GM19463 (cell line): ENCODE measurements around the gene PRKACA.

ENCODE experiments used
- ATAC-seq: cut with Tn5 transposase; IDR thresholded peaks from one replicate; pipeline ENCODE4 v1.9.1; 2021; ENCODE audit warnings: mild to moderate bottlenecking, moderate library complexity; ENCODE audit not compliant: unreplicated experiment

The PRKACA gene

DNA sequence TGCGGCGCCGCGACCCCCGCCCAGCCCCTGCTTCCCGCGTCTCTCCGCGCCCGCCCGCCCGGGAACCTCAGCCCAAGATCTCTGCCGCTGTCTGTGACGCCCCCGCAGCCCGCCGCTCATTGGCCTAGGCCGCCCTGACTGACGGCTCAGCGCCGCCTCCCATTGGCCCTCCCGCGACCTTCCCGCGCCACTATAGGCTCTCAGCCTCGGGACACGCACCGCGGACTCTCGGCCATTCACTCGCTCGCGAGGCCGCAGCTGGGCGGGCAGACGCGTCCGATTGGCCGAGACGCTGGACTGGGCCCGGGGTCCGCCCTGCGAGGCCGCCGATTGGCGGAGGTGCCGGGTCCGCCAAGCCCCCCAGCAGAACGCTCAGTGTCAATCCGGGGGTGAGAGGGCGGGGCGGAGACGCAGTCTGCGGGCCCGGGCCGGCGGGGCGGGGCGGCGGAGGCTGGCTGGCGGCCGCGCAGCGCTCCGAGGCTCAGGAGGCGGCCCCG is at the start of gene PRKACA:
Gene PRKACA (minus strand): TSS at position 95 of the 497 bp plus-strand sequence. CDS start 215 bp downstream, outside the sequence.
- peak; percentile 94 for ATAC-seq

DNA sequence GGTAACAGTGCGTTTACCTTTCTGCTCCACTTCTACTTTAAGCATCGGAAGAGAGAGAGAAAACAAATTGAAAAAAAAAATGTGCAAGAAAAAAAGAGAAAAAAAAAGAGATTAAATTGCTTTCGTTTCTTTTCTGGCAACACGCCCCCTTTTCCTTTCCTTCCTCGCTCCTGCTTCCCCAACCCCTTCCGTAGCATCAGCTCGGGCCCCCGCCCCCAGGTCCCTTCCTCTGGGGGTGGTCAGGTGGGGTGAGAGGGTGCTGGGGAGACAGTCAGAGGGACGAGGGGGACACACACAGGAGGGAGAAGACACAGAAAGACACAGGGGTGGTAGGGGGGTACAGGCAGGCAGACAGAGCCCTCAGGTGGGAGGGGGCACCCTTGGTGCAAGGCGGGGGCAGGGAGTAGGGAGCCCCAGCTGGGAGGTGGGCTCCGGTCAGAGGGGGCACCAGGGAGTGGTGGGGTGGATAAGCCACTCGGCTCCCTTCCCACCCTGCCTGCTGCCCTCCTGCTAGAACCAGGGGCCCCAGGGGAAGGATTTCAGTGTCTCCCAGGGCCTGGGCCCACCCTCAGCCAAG is 49.5 kb upstream of the PRKACA start:
- no peak for ATAC-seq

DNA sequence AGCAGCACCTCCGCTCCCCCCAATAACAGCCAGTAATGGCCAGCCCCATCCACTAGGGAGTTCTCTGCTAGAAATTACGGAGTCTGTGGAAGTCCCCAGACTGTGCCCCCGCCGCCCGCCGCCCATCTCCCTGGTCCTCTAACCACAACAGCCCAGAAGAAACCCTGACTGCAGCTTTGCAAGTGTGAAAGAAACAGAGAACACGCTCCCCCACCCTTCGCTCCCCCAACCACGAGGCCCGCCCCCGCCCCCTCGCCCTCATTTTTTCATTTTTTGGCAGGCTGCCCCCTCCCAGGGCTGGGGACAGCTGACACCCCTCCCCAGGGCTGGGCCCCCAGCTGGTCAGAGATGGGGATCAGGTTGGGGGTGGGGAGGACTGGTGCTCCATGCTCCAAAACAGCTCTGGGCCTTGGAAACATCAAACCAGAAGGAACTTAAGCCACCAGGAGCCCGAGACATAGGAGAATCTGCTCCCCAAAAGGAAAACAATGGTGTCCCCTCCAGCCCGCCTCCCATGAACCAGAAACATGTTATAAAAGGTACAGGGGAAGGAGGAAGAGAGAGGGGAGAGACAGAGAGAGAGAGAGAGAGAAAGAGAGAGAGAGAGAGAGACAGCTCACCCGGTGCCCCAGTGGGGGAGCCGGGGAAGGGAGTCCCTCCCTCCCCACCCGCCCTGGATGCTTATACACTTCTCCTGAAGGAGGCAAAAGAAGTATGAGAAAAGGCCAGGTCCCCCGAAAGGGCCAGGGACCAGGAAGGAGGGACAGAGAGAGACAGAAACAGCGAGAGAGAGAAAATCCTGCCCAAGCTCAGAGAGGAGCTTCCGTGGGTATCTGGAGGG is 48.6 kb upstream of the PRKACA start:
- ATAC-seq: no peak

DNA sequence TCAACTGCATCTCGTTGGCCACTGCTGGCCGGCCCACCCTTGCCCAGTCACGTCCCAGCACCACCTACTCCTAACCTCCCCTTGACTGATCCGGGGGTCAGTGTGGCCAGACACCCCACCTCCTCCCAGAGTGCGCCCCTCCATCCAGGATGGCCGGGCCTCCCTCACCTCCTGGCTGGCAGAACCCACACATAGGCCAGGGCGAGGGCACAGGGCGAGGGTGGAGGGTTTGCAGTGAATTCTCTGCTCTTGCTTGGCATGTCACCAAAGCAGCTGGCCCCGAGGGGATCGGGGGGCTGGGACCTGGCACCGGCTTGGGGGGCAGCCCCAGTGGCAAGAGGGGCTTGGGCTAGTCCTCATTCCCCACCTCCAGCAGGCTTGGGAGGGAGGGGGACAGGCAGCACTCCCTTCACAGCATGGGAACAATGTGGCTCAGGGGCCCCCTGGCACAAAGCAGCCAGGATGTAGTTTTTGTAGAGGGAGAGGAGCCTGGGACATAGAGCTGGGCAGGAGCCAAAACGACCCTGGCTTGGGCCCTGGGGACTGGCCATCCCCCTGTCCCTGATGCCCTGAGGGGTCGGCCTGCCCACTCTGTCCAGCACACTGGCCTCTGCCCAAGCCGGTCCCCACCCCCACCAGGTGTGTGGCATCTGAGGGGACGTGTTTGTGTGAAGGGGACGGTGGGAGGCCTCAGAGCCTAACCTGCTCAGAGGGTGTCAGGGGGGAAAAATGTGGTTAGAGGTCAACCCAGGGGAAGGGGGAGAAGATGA is 47.3 kb upstream of the PRKACA start:
- ATAC-seq: no peak

DNA sequence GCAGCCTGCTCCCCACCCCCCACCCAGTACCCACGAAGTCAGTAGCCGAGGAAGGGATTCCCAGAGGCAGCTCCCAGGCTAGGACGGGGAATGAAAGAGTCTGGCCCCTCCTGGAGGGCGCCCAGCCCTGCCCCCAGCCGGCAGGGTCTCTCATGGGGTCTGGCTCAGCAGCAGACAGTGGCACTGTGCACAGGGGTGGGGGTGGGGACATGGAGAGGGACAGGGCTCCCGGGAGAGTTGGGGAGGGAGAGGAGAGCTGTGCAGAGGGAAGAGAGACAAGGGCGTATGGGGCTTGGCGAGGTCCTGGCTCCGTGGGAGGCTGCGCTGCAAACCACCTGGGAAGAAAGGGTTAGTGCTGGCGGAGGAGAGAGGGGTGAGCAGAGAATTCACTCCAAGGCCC is 46.5 kb upstream of the PRKACA start:
- ATAC-seq: no peak

DNA sequence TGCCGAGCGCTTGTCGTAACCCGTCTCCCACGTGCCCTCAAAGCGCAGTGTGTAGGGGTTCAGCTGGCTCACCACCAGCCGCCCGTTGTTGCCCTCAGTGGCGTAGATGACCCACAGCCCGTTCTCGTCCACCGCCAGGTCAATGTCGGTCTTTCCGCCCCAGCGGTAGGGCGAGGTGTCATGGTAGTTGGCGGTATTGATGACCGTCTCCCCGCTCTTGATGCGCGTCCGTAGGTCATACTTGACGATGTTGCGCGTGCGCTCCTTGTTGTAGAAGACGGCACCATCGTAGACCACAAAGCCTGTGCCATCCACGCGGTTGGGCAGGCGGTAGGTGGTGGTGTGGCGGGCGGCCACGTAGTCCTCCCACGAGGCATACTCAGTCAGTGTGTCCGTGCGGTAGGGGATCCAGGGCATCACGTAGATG is 45.3 kb upstream of the PRKACA start:
- no peak for ATAC-seq

DNA sequence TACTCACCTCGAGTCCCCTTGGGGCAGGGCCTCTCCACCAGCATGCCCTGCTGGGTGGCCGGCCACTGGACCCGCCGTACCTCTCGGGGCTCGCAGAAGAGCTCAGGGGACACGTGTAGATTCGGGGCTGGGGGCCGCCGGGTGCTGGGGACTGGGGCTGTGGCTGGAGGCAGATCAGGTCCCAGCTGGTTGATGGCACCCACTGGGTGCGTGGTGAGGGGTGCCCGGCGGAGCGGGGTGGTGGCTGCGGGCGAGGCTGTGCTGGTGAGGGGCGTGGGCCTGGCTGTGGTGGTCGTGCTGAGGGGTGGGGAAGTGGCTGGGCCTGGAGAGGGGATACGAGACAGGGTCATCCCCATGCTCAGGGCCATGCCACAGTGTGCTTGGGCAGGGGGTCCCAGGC is 43.7 kb upstream of the PRKACA start:
- no peak for ATAC-seq

DNA sequence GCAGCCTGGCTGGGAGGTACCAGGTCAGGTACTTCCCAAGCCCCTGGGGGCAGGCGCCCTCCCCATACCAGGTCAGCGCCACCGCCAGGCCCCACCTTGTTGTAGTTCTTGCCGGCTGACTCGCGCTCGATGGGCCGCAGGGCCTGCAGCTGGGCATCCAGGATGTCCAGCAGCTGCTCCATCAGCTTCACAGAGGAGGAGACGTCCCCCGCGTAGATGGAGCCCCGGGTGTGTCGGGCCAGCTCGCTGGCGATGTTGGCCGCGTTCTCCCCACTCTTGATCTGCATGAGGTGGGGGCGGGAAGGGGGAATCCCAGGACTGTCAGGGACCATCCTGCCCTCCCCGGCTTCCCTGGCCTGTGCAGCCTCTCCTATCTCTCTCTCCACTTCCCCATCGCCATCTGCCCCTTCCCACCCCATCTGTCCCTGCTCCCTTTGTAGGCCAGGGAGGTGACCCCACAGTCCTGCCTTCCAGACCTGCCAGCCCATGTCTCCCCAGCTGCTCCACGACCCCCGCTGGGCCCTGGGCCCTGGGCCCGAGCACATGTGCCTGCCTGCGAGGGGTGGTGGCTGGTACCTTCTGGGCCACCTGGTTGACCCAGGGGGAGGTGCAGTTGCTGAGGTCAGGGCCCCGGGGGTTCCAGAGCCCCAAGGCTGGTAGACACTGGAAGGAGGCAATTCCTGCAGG is 42.6 kb upstream of the PRKACA start:
- ATAC-seq: no peak

DNA sequence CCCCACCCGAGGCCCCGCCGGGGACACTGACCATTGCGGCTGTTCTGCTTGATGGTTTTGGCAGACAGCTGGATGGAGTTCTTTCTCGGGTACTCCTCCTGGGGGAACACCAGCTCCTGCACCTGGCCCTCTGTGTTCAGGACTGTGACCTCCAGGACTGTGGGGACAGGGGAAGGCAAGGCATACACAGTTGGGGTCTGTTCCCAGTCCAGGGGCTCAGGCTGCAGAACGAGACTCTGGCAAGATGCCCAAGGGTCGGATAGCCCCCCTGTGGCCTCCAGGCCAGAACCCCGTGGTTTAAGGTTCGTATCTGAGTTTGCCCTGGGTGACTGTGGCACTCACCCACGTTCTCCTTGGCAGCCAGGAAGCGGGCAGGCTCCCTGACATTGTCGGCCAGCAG is 41.5 kb upstream of the PRKACA start:
- no peak for ATAC-seq

DNA sequence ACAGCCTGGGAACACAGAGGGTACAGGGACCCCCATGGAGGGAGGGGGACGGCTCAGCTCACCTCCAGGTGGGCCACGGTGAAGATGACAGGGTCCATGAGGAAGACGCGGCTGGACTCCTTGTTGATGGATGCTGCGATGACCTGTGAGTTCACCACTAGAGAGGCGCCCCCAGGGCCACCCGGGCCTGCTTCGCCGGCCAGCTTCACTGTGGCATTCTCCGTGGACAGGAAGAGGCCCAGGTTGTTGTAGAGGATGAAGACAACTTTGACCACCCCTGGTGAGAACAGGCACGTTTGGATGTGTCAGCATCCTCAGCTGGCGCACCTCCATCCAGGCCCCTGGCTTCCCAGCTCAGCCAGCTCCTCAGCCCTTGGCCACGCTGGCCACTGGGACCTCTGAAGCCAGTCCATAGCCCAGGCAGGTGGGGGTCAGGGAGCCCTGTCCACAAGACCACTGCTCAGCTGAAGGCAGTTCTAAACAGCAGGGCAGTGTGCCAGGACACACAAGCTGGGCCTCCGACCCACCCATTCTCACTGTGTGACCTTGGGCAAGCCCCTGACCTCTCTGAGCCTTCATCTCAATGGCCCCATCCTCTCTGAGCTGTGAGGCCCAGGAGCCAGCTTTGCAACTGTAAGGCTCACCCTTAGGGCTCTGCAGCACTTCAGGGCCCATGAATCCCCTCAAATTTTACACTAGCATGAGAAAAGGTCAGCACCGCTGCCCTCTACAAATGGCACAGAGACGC is 40.9 kb upstream of the PRKACA start:
- no peak for ATAC-seq

DNA sequence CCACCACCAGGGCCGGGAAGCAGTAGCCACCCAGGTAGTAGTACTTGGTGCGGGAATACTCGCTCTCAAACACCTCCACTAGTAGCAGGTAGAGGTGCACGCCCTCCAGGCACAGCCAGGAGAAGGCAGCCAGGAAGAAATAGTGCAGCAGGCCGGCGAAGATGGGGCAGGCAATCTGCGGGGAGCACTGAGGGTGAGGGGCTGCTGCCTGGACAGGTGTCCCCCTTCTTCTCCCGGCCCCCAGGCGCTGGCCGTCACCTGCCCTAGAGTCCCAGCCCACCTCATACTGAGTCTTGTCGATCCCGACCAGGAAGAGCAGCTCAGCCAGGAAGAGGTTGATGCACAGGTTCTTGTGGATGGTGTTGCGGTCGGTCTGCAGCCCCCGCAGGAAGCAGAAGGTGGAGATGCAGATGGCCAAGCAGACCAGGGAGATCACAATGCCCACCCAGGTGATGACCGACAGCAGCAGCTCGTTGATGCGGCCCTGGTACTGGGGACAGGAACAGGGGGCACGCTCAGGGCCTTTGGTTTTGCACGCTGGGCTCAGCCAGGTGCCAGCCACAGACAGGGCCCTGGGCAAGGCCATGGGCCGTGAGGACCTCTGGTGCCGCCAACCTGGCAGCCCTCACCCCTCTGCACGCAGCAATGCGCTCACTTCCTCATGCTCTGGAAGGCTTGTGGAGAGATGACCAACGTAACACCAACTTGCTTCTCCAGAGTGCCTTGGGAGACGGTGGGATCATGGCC is 39.6 kb upstream of the PRKACA start:
- ATAC-seq: no peak

DNA sequence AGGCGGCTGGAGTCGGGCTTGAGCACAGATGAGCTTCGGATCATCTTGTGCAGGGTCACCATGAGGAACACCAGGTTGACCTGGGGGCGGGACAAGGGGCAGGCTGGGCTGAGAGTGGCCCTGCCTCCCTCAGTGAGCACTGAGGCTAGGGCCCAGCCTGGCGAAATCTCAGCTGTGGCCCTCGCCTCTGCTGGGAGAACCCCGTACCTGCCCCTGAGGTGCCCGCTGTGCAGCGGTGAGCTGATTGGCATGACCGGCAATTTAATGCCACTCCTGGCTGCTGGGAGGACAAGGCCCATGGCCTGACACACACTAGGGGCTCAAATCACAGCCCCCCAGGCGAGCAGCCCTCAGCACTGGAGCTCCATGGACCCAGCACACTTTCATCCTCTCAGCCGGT is 38.6 kb upstream of the PRKACA start:
- ATAC-seq: no peak

DNA sequence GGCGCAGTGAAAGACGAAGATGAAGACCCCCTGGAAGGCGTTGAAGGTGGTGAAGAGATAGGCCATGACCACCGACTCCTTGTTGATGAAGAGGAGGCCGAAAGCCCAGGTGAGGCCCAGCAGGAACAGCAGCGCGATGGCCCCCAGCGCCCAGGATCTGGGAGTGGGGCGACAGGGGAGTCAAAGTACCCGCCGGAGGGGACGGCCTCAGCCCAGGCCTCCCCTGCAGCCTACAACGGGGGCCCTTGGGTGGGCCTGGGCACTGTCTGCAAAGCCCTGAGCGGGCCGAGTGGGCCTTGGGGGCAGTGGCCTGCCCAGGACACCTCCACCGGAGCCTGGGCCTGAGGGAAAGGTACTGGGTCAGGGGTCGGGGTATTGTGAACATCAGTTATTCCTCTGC is 37.8 kb upstream of the PRKACA start:
- no peak for ATAC-seq

DNA sequence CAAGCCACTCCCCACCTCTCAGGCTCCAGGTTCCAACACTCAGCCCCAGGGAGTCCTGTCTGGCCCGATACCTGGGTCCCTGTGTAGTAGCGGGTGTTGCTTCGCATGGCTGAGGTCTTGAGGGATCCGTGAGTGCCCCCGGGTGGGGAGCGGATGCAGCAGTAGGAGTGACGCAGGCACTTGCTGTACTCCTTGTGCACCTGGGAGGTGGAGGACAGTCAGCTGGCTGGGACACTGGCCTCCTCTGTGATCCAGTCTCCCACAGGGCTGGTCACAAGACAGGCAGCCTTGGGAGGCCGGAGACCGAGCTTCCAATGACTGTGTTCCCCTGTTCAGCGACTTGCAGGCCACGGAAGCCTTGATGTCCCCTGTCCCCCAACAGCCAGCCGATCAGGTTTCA is 35.2 kb upstream of the PRKACA start:
- no peak for ATAC-seq

DNA sequence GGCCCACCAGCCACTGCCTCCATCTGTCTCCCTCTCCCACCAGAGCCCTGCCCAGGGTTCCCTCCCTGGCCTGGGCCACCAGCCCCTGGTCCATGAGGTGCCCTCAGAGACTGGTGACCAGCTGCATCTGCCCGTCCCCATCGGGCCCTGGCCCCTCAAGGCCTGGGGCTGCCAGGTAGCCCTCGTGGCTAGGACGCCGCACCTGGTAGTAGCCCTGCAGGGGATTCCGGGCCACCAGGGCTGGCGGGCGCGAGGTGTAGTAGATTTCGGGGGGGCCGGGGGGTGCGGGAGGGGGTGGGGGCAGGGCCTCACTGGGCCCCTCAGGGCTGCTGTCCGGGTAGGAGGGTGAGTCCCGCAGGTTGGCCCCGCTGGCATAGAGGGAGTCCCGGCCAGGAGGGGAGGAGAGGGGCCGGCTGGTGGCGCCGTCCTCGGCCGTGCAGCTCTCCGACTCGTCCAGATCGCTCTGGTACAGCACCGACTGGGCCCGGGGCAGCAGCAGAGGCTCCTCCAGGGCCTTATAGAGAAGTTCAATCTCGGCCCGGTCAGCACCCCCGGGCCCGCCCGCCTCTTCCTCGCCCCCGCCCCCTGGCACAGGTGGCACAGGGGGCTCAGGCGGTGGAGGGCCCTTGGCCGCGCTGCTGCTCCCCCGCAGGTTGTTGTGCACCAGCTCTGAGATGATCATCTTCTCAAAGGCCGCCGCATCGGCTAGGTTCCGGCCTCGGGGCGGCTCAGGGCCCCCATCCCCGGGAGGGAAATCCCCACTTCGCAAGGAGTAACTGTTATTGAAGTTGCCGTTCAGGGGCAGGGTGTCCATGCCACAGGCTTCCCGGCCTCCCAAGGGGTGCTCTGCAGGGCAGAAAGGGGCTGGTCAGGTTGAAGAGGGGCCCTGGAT is 33.5 kb upstream of the PRKACA start:
- no peak for ATAC-seq

DNA sequence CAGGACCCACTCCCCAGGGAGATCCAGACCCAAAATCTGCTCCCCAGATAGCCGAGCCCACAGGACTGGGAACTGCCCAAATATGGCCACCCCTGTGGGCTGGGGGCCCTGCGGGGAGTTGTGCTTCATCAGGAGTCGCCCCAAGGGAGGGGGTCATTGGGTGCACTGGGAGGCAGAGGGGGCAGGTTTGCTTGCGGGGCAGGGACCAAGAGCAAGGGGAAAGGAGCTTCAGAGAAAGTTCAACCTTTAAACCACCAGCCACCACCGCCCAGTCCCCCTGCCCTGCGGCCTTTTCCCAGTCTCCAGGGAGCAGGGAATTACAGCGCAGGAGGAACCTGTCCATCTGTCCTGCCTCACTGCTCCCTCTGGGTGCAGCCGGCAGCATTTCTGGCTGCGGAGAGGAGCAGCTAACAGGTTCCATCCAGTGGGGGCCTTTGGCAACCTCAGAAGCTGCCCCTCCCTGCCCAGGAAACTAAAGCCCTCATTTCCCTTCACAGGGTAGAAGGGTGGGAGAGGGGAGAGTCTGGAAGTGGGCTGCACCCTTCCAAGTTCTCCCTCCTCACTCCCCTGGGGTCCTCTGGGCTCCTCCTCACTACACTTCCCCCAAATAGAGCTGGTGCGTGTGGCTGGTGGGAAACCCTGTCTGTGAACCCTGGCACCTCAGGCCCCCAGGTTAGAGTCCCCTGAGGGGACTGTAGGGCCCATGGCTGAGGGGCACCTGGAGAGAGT is 32.6 kb upstream of the PRKACA start:
- ATAC-seq: no peak

DNA sequence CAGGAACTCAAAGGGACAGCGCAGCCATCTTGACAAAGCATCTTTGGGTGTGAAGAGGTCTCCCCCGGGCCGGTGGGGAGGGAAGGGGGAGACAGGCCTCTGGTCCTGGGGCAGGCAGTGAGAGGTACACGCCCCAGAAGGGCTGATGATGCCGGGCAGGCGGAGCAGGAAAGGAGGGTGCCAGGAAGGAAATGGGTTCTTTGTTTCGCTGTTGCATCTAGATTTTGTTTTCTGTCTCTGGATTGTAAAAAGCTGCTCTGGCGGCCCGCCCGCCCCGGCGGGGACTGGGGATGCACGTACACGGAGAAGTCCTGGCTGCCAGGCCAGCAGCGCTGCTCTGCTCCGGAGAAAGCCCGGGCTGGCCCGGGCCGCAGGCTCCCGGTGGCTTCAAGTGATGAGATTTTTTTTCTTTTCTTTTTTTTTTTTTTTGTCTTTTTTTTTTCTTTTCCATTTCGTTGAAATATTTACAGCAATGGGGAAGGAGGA is 32.0 kb upstream of the PRKACA start:
- ATAC-seq: no peak
